Measurements from ENCODE around the gene NFATC2IP.
"Not testable (repeated sequence)": the region's sequence is repeated elsewhere in the genome, so short reads cannot be mapped to it uniquely, and the experiment has no call there.

Gene NFATC2IP

DNA sequence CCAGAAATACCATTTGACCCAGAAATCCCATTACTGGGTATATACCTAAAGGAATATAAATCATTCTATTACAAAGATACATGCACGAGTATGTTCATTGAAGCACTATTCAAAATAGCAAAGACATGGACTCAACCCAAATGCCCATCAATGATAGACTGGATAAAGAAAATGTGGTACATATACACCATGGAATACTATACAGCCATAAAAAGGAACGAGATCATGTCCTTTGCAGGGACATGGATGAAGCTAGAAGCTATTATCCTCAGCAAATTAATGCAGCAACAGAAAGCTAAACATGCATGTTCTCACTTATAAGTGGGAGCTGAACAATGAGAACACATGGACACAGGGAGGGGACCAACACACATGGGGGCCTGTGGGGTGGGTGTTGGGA lies 24.5 kb upstream of the NFATC2IP start:
- not testable (repeated sequence) for DNase-seq (ENCODE audit: low spot score)

DNA sequence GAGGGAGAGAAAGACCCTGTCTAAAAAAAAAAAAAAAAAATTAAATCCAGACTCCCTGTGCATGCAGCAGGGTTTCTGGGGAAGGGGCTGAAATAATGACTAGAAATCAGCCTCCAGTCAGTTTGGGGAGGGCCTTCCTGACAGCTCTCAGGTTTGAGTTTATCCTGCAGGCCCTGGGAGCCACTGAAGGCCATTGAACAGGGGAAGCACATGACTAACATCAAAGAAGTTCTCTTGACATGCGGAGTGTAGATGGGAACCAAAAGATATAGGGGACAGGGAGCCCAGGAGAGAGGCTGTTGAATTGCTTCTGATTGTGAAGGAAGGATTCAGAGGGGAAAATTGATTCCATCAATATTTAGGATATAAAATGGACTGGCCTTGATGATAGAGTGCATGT lies 22.9 kb upstream of the NFATC2IP start:
- DNase-seq (ENCODE audit: low spot score) = no peak

DNA sequence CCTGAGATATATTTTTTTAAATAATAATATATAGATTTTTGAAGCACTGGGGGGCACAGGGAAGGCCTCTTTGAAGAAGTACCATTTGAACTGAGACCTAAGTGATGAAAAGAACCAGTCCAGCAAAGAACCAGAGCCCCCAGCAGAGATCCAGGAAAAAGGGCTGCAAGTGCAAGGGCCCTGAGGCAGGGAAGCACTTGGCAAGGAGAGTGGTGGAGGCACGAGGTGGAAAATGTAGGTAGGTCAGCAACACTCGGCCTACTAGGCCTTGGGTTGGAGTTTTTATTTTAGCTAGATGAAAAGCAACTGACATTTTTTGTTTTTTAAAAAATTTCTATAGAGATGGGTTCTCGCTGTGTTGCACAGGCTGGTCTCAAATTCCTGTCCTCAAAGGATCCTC lies 20.5 kb upstream of the NFATC2IP start:
- no peak for DNase-seq (ENCODE audit: low spot score)

DNA sequence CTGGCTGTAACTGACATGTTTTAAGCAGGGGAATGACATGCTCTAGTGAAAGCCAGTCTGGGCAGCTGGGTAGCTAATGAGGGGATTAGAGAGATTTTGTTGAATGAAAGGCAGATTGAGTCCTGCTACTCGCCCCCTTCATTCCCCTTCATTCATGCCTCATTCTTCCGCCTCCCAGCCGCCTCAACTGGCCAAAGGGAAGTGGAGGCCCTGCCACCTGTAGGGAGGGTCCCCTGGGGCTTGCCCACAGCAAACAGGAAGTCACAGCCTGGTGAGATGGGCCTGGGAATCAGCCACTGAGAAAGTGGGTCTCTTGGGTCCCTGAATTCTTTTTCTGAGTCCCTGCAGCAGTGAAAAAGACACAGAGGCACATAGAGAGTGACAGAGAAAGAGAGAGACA lies 20.1 kb upstream of the NFATC2IP start:
- DNase-seq (ENCODE audit: low spot score) = peak; percentile 65

DNA sequence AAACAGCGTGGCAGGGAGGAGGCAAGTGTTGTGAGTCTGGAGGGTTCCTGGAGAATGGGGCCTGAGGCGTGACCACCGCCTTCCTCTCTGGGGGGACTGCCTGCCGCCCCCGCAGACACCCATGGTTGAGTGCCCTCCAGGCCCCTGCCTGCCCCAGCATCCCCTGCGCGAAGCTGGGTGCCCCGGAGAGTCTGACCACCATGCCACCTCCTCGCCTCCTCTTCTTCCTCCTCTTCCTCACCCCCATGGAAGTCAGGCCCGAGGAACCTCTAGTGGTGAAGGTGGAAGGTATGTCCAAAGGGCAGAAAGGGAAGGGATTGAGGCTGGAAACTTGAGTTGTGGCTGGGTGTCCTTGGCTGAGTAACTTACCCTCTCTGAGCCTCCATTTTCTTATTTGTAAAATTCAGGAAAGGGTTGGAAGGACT lies 18.9 kb upstream of the NFATC2IP start, which contains the start of gene CD19:
Gene CD19 (plus strand): TSS at position 171 of the 425 bp plus-strand sequence. CDS start 30 bp downstream, at position 201.
- no peak for DNase-seq (ENCODE audit: low spot score)

DNA sequence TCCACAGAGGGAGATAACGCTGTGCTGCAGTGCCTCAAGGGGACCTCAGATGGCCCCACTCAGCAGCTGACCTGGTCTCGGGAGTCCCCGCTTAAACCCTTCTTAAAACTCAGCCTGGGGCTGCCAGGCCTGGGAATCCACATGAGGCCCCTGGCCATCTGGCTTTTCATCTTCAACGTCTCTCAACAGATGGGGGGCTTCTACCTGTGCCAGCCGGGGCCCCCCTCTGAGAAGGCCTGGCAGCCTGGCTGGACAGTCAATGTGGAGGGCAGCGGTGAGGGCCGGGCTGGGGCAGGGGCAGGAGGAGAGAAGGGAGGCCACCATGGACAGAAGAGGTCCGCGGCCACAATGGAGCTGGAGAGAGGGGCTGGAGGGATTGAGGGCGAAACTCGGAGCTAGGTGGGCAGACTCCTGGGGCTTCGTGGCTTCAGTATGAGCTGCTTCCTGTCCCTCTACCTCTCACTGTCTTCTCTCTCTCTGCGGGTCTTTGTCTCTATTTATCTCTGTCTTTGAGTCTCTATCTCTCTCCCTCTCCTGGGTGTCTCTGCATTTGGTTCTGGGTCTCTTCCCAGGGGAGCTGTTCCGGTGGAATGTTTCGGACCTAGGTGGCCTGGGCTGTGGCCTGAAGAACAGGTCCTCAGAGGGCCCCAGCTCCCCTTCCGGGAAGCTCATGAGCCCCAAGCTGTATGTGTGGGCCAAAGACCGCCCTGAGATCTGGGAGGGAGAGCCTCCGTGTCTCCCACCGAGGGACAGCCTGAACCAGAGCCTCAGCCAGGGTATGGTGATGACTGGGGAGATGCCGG lies 18.2 kb upstream of the NFATC2IP start:
- no peak for DNase-seq (ENCODE audit: low spot score)

DNA sequence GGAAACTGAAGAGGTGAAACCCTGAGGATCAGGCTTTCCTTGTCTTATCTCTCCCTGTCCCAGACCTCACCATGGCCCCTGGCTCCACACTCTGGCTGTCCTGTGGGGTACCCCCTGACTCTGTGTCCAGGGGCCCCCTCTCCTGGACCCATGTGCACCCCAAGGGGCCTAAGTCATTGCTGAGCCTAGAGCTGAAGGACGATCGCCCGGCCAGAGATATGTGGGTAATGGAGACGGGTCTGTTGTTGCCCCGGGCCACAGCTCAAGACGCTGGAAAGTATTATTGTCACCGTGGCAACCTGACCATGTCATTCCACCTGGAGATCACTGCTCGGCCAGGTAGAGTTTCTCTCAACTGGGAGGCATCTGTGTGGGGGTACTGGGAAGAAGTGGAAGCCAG lies 17.6 kb upstream of the NFATC2IP start:
- no peak for DNase-seq (ENCODE audit: low spot score)

DNA sequence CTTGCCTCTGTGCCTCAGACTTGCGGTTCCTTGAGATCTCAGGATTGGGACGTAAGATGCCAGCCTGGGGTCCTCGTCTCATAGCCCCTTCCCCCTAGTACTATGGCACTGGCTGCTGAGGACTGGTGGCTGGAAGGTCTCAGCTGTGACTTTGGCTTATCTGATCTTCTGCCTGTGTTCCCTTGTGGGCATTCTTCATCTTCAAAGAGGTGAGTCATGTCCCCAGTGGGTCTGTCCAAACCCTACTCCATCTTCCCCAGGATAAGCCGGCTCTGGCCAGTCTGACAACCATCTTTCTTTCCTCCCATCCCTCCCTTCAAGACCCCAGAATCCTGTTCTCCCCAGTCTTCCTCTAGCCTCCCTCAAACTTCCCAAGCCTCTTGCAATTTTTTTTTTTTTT lies 15.4 kb upstream of the NFATC2IP start:
- DNase-seq (ENCODE audit: low spot score) = no peak

DNA sequence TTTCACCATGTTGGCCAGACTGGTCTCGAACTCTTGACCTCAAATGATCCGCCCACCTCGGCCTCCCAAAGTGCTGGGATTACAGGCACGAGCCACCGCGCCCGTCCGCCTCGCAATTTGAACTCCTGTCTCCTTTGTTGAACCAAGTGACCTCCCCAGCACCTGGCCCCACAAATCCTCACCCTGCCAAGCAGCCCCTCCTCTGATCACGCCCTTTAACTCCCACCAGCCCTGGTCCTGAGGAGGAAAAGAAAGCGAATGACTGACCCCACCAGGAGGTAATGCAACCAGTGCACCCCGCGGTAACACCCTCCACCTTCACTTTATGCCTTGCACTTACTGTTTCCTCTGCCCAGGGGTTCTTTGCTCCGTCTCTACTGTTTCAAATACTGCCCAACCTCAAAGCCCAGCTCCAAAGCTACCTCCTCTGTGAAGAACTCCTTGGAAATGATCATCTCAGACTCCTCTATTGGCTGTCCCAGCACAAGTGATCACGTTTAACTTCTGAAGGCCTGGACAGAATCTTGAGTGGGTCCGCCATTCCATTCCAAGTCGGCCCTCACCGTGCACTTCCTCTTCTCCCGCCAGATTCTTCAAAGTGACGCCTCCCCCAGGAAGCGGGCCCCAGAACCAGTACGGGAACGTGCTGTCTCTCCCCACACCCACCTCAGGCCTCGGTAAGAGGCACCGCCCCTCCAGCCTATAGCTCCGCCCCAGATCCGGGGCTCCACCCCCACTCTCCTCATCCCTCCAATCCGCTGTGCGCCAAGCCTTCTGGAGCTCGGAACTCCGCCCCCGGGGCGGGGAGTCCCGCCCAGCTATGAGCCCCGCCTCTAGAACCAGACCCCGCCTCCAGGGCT lies 14.6 kb upstream of the NFATC2IP start:
- peak; percentile 80 for DNase-seq (ENCODE audit: low spot score)

DNA sequence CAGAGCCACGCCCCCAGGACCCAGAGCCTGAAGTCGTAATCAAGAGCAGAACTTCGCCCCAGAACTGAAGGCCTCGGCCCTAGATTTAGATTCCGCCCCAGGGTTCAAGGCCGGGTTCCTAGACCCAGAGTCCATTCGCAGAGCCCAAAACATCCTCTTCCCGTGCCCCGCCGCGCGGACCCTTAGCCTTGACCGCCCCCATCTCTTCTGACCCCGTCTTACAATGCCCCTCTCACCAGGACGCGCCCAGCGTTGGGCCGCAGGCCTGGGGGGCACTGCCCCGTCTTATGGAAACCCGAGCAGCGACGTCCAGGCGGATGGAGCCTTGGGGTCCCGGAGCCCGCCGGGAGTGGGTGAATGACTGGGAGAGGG lies 14.0 kb upstream of the NFATC2IP start:
- no peak for DNase-seq (ENCODE audit: low spot score)

DNA sequence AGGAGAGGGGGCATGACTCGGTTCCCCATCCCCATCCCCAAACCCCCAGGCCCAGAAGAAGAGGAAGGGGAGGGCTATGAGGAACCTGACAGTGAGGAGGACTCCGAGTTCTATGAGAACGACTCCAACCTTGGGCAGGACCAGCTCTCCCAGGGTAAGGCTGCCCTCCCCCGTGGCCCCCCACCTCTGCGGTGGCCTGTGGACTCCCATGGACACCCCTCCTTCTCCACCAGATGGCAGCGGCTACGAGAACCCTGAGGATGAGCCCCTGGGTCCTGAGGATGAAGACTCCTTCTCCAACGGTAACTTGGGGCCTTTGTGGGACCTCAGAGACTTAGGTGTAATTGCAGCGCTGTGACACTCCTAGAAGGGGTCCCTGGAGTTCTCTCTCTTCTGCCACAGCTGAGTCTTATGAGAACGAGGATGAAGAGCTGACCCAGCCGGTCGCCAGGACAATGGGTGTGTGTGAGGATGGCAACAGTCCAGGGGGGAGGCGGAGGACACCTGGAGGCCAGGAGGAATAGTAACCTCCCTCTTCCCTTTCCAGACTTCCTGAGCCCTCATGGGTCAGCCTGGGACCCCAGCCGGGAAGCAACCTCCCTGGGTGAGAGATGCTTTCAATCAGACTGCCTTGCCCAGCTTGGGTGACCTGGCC lies 13.4 kb upstream of the NFATC2IP start:
- DNase-seq (ENCODE audit: low spot score) = no peak

DNA sequence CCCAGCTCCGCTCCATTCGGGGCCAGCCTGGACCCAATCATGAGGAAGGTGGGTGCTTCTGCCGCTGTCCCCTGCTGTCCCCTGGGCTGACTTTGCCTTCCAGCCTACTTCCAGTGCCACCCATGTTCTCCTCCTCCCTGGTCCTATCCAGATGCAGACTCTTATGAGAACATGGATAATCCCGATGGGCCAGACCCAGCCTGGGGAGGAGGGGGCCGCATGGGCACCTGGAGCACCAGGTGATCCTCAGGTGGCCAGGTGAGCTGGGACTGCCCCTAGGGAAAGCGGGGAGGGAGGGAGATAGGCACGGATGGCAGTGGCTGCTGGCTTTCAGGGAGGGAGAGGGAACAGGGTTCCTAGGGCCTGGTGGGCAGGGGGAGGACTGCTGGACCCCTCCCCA lies 12.0 kb upstream of the NFATC2IP start:
- DNase-seq (ENCODE audit: low spot score) = no peak

DNA sequence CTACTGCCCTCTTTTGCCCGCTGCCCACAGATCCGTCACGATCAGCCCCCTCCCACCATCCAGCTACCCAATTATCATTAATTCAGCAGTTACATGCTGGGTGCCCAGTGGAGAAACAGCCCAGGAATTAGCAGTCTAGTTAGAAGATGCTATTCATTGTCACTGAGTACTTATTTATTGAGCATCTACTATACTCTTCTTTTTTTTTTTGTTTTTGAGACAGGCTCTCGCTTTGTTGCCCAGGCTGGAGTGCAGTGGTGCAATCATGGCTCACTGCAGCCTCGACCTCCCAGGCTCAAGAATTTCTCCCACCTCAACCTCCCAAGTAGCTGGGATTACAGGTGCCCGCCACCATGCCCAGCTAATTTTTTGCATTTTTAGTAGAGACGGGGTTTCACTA lies 10.9 kb upstream of the NFATC2IP start:
- DNase-seq (ENCODE audit: low spot score) = not testable (repeated sequence)

DNA sequence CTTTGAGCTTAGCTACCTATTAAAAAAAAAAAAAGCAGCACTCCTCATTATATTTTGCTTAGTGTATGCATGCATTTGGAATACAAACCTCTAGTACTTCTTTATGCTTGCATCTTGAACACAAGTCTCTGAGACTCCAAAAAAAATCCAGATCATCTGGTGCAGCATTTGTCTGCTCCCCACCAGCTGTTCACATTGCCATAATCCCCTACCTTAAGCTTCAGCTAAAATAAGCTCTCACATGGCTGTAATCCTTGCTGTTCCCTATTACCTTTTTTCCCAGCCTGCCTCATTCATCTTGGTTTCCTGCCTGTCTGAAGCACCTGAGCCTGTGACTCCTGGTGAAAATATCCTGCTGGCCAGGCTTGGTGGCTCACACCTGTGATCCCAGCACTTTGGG lies 7.5 kb upstream of the NFATC2IP start:
- DNase-seq (ENCODE audit: low spot score) = no peak

DNA sequence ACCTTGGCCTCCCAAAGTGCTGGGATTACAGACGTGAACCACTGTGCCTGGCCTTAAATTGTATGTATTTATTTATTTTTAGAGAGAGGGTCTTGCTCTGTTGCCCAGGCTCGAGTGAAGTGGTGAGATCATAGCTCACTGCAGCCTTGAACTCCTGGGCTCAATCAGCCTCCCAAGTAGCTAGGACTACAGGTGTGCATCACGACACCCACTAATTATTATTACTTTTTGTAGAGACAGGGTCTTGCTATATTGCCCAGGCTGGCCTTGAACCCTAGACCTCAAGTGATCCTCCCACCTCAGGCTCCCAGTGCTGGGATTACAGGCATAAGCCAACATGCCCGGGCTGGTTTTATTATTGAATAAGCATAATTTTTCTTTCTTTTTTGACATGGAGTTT lies 4.1 kb upstream of the NFATC2IP start:
- DNase-seq (ENCODE audit: low spot score) = no peak

DNA sequence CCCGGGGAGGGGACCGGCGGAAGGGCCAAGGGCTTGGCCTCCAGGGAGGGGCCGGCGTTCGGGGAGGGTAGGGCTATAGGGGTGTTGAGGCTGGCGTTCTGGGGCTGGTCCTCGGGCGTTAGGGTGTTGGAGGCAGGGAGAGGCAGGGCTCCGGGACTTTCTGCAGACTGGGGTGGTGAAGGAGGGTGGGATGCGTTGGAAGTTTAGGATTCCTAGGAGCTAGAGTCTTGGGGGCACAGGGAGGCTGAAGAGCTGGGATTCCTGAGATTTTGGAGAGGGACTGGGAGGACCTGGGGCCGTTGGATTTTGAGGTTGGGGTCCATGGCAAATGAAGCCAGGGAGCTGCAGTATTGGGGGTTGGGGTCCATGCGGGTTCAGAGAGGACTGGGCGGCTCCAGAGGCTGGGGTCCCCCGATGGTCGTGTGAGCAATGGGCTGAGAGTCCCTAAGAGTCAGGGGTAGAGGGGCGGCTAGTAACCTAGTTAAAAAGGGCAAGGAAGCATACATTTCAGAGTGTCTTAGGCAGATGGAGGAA lies 740 bp downstream of the NFATC2IP start:
- no peak for DNase-seq (ENCODE audit: low spot score)

DNA sequence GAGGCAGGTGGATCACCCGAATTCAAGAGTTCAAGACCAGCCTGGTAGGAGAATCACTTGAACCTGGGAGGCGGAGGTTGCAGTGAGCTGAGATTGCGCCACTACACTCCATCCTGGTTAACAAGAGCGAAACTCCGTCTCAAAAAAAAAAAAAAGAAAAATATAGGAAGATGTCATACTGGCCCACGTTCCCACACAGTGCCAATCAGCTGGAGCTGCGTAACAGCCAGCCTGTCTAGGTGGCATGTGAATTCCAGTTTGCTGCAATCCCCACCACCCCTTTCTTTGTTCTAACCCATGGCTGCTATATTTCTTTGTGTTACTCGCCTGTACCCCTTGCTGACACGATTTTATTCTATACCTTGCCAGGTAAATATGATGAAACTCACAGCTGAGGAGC lies 7.5 kb downstream of the NFATC2IP start:
- no peak for DNase-seq (ENCODE audit: low spot score)

DNA sequence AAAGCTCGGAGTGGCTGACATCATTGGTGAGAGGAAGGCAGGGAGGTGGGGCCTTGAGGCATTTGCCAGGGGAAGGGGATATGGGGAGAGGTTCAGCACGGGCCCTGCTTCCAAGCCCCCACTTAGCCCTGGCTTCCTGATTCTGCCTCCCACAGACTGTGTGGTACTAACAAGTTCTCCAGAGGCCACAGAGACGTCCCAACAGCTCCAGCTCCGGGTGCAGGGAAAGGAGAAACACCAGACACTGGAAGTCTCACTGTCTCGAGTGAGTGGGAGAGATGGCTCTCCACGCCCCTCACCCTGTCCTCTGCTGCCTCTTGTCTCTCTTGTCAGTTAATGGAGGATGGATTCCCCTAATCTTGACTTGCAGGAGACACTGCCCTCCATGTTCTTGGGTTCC lies 8.1 kb downstream of the NFATC2IP start:
- DNase-seq (ENCODE audit: low spot score) = no peak

DNA sequence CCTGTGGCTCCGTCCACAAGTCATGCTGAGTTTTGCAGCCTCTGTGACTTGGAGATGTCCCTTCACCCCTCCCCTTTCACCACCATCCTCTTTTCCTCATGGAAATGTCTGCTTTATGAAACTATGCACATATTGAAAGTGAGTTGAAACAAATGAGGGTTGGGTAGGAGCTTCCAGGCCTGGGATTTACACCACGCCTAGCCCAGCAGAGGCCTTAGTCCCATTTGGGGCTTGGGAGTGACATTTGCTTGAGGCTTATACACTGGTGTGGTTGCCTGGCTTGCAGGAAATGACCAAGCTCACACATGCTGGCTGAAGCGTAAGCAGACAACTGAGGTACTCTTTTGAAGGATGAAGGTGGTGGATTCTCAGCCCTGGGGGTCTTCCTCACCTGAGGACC lies 13.3 kb downstream of the NFATC2IP start:
- no peak for DNase-seq (ENCODE audit: low spot score)

DNA sequence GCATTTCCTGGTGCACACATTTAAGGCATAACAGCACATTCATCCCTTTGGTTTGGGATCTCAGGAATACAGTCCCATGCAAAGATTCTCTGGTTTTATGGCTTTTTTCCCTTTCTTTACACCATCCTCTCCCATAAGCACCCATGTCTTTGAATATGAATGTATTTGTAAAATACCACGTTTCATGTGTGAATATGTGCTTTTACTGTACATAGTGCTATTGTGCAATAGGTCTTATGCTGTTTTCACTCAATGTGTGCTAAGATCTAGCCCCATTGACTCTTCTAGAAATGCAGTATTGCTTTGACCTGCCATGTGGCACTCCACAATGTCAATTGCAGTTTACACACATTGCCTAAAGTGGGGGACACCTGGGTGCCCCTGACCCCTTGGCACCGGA lies 13.8 kb downstream of the NFATC2IP start:
- no peak for DNase-seq (ENCODE audit: low spot score)

DNA sequence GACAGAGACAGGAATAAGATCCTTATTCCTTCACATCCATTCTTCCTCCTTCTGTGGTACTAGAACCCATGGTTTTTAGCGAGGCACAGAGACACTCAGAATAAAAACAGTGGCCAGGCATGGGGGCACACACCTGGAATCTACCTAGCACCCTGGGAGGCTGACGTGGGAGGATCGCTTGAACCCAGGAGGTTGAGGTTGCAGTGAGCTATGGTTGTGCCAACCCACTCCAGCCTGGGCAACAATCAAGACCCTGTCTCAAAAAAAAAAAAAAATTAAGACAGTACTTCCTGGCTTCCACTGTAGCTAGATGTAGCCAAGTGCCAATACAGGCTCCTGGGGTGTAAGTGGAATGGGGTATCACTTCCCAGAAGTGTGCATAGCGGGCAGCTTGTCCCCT lies 16.4 kb downstream of the NFATC2IP start:
- DNase-seq (ENCODE audit: low spot score) = no peak

DNA sequence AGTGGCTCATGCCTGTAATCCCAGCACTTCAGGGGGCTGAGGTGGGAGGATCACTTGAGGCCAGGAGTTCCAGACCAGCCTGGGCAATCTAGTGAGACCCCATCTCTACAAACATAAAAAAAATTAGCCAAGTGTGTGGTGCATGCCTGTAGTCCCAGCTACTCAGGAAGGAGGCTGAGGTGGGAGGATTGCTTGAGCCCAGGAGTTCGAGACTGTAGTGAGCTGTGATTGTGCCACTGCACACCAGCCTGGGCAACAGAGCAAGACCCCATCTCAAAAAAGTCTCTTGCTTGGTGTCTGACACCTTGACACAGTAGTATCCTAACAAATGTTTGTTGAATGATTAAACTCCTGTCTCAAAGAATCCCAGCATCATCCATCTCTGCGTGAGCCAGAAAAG lies 19.0 kb downstream of the NFATC2IP start:
- DNase-seq (ENCODE audit: low spot score) = not testable (repeated sequence)

Measured in ecto neural progenitor cell (in vitro differentiated cells).